SW480 (cell line): Measurements from ENCODE around the gene IQUB.
A peak's percentile ranks its signal among the peaks of the same experiment; 100 is the strongest.
"Not testable (repeated sequence)": the region's sequence is repeated elsewhere in the genome, so short reads cannot be mapped to it uniquely, and the experiment has no call there.

Experiments
- DNase-seq: peaks from one replicate; pipeline ENCODE4 v3.0.0-alpha.2; 2016; ENCODE audit warnings: low spot score

Gene IQUB

DNA sequence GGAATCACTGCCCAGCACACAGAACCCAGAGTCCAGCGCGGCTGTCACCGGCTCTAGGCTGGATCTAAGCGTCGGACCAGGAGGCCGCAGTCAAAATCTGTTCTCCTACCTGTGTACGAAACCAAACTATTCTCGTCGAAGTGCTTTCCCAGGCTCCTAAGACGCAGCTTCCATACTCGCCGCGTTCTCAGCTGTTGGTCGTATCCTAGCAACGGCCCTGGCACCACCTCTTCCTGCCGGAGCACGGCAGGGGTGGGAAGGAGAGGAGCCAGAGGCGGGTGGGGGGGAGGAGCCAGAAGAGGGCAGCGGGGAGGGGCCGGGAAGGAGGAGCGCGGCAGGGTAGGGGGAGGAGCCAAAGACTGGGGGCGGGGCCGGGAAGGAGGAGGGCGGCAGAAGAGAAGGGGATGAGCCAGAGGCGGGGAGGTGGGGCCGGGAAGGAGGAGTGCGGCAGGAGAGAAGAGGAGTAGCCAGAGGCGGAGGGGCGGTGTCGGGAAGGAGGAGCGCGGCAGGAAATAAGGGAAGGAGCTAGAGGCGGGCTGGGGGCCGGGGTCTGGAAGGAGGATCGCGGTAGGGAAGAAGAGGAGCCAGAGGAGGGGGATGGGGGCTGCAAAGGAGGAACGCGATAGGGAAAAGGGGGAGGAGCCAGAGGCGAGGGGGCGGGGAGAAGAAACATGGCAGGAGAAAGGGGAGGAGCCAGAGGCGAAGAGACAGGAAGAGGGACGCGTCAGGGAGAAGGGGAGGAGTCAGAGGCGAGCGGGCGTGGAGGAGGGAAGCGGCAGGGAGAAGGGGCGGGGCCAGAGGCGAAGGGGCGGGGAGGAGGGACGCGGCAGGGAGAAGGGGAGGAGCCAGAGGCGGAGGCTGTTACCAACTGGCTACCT is at the start of gene IQUB:
Gene IQUB (minus strand): TSS at position 213 of the 878 bp plus-strand sequence. CDS start 22,255 bp downstream, outside the sequence.
- peak; percentile 96 for DNase-seq

DNA sequence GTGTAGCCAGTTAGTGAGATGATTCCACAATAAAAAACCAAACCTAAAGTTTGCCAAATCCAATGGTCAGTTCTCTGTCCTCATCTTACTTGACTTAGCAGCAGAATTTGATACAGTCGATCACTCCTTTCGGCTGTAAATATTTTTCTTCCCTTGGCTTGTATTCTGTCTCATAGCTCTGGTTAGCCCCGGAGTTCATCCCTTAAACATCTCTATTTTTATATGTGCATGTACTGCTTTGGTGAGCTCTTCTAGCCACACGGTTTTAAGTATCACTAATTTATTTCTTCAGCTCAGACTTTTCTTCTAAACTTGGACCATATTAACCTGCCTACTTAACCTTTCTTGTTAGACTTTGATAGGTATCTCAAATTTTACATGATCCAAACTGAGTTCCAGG is 49.4 kb upstream of the IQUB start:
- DNase-seq, result no peak

DNA sequence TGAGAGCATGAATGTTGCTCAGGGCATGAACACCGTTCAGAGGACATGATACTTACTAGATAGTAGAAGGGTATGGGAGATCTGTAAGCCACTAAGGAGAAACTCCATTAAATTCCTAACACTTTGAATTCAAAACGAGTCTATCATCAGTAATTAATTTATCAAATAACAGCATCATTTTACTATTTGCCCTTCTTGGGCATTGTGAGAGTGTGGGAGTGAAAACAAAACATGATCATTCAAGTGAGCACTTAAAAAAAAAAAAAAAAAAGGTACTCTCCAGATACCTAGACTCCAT is 46.7 kb upstream of the IQUB start:
- no peak for DNase-seq

DNA sequence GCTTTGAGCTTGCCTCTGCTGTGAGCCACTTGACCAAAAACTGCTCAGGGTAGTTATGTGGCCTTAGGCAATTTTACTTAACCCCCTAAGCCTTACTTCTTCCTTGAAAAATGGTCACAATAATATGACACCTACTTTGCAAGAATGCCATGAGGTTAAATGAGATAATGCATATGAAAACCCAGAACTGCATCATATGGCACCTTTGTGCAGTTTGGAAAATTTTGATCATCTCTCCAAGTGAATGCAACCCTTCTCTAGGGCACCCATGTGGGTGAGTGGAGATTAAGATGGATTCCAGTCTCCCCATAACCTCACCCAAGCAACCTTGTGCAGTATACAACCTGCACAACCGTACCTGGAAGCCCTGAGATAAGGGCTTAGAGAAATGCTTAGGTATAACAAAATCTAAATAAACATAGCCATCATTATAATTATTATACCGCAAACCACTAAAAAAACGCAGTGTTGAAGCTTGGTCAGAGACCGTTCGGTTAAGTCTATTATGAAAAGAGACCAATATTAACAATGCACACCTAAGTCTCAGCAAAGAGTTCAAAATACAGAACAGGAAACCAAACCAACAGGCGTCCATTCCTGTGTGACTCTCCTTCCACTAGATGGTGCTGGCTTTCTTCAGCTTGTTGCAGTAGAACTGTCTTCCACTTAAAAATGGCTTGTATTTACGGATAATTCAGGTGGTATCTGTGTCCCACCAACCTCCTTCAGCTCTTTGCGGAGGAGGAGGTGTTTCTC is 46.2 kb upstream of the IQUB start:
- DNase-seq, result peak; percentile 74

DNA sequence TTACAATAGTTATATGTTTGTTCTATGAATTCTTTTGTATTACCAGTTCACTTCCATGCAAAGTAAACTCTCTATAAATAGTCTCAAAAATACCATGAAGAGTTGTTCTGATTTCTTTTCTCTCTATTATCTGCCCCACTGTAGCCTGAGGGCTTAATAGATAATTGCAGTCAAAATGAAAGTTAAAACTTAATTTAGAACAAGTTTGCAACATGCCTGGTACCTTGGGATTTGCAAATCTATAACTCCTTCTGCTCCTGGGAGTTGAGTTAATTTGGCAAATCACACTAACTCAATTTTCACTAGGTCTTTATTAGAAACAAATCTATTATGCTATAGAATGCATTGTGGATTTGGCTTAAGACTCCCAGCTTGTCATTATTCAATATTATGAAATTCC is 45.0 kb upstream of the IQUB start:
- DNase-seq, result no peak

DNA sequence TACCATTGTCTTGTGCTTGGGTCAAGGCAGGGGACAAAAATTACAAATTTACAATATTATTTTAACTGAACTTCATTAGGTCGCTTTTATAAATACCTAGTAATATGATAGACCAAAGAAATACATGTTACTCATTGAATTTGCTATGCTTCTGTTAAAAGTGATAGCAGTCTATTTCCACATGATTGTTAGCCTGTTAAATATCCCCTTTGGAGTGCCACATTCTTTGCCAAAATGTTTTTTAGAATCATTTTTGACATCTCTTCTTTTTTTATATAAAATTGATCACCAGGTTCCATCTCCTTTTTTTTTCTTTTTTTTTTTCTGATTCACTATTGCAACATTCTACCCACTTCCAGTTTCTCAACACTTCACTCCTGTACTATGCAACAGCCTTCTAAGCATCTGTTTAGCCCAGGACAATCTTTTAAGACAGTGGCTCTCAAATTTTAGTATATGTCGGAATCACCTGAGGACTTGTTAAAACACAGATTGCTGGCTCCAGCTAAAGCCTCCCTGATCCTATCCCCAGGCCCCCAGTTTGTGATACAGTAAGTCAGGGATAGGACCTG is 39.6 kb upstream of the IQUB start:
- no peak for DNase-seq

DNA sequence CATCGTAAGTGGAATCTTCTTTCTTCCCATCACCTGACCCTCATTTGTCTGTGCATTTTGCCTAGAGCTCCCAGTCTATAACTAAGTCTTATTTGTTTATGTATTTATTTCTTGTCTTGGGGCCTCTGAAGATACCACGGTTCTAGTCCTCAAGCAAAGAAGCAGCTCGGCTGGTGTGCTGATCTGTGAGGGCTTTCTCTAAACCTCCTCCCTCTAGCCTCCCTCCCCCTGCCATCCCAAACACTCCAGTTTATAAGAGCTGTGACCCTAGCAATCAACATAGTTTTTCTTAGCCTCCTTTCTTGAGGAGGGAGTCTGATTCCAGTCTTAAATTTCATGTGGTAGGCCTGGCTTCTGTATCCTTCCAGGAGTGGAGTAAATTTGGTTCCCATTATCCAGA is 38.9 kb upstream of the IQUB start:
- DNase-seq, result no peak

DNA sequence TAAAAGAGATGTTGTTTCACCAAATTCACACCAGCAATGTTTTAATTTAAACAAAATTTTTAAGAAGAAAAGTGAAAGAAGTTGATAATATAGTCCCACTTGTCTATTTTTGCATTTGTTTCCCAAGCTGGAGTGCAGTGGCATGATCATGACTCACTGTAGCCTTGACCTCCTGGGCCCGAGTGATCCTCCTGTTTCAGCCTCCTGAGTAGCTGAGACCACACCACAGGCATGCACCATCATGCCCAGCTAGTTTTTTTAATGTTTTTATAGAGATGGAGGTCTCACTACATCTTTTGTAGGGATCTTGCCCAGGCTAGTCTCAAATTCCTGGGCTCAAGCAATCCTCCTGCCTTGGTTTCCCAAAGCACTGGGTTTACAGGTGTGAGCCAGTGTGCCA is 37.3 kb upstream of the IQUB start:
- no peak for DNase-seq

DNA sequence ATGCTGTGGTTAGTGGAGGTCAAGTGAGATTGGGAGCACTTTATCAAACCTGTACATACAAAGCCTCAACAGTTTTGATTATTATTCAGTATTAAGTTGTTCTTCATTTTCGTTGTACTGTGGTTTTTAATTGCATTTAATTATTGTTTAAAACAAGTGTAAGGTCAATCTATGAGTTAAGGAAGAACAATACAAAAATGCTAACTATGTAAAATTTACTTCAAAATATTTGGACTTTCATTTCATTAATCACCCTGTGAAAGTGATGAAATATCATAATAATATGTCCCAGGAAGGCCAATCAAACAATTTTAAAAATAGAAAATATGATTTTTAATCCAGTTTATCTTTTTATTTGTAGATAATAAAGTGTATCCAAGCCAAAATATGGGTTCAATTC is 36.8 kb upstream of the IQUB start:
- DNase-seq, result no peak

DNA sequence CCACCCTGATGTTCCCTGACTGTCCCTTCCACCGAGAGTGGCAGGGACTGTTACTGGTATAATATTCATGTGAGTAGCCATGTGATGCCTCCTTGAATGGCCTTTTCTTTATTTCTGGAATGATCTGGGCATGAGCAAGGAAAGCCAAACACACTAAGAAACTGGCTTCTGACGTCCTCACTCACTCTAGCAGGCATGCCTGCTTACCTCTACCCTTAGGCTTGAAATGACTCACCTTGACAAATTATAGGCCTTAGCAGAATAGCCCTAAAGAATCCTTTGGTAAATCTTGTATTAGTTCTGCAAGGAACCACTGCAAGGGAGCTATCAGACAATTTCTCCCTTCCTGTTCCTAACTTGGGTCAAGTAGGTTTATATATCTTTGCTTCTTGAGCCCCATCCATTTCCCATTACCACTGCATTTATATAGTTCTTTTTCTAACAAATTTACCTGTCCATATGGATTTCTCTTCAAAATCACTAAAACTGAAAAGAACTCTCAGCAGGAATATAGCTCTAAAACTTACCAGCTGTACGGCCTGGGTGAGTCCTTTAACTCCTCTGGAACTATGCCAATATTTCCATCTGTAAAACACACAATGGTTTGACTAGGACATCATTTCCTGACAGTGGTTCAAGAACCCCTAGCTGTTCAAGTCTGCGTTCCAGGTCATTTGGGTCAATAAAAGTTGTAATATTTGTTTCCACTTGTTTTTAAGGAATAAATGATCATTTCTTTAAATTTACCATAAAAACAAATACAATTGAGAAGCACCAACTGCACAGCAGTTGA is 36.2 kb upstream of the IQUB start:
- DNase-seq, result no peak

DNA sequence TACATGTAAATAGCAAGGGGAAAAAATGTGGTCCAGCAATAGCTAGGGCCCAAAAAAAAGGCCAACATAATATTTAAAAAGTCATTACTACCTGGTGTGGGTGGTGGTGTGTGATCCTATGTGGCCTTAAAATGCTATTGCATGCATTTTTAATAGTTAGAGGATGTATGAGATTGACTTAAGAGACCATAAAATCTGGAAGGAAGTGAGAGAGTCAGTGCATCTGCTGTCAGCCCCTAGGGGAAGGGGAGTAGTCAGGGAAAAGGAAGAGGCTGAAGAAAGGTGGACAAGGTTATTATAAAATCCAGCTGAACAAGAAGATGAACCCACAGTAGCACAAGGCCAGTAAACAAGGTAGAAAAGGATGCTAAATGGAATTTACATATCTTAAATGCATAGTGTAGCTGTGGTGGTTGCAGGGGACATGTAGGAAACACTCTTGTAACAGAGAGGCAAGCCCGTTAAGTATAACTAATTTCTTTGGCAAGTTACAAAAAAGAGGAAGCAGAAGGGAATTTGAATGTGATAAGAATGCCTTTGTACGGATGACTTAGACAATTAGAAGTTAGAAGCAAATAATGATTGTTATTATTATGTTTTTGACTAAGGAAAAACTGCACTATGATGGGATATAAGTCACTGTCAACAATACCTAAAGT is 35.1 kb upstream of the IQUB start:
- no peak for DNase-seq

DNA sequence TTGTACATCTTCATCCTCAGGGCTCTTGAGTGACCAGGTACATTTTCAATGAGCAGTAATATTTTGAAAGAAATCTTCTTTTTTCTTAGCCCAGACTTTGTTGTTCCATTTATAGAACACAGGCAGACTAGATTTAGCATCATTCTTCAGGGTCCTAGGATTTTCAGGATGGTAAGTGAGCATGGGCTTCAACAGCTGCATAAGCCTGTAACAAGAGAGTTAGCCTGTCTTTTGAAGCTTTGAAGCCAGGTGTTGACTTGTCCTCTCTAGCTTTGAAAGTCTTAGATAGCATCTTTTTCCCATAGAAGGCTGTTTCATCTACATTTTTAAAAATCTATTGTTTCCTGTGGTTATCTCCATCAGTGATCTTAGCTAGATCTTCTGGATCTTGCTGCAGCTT is 27.7 kb upstream of the IQUB start:
- DNase-seq, result no peak

DNA sequence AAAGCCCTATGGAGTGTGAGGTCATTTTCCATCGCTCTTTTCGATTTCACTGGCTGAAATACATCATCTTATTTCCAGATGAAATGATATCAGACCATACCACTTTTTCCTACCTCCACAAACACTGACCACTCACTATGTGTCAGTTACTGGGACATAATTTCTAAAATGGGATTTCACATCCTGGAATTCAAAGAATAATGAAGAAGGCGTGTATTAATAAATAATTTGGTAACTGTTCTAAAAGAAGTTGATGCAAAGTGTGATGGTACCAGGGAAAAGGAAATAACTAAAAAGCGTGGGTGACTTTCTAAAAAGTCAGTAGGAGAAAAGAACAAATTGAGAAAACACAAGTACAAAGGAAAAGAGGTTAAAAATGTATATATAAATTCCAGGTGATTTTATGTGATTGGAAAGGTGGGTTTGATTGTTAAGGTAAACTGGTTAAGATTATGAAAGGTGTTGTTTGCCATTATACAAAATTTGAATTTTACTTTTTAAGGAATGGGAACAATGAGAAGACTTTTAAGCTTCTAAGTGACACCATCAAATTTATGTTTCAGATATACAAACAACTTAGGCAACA is 24.0 kb upstream of the IQUB start:
- no peak for DNase-seq

DNA sequence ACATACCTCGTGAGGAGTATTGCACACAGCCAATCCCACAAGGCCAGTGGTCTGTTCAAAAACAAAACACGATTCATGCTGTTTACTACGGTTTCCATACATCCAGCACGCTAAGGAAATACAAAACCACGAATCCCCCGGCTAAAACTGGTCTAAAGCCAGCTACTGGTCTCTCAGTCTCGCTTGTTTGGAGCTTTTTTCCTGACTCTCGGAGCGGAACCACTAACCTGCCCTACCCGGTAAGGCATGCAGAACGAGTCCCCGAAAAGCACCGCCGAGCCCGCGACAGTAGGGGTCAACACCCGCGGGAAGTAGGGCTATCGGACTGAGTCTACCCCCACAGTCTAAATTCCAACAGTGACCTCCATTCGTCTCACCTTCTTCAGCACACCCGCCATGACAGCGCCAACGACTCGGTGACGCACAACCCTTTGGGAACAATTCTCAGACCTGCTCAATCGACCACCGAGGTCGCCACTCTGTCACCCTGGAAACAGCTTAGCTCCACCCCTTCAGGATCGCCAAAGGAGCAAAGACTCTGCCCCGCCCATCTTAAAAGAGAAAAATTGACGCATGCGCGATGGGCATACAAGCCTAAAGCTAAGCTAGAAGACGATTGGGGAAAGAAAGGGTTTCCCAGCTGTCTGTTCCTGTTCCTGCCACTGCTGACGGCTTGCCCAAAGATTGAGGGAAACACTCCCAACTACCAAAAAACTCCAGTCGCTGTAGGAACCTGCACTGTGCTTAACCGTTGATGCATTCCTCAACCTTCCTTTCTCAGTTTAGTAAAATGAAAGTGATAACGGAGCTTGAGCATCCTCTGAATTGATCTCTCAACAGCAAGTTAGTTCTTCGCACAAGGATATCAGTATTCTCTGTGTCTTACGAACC is 23.2 kb upstream of the IQUB start, which contains the start of gene NDUFA5:
Gene NDUFA5 (minus strand): TSS at position 421 of the 891 bp plus-strand sequence. CDS start 23 bp downstream, at position 398.
- DNase-seq, result peak; percentile 98

DNA sequence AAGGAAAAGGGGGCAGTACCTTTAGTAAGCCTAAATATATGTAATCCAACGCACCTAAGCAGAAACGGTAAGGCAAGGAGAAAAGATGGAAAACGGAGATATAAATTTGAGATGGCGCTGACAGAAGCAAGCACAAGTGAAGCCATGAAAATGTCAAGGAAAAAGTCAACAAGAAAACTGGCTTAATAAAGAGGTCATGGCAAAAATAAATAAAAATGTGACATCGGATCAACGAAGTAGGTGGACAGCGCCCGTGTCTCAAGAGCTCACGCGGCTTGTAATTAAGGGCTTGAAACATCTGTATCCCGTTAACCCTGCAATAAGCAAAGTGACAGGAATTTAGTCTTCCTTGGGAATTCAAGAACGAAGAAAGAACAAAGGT is 22.6 kb upstream of the IQUB start:
- no peak for DNase-seq

DNA sequence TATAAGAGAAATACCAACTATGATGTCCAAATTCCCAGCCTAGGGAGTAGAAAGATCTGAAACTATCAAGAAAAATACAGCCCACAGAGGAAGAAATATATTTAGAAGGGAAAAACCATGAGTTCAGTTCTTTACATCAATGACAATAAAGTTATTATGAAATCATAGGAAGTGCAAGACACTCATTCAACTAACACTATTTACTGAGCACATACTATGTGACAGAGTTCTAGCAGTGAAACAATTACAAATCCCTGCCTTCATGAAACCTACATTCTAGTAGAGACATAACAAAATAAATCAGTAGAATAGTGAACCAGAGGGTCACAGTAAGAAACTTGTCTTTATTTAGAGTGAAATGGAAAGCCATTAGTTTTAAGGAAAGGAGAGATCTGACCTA is 21.1 kb upstream of the IQUB start:
- DNase-seq, result no peak

DNA sequence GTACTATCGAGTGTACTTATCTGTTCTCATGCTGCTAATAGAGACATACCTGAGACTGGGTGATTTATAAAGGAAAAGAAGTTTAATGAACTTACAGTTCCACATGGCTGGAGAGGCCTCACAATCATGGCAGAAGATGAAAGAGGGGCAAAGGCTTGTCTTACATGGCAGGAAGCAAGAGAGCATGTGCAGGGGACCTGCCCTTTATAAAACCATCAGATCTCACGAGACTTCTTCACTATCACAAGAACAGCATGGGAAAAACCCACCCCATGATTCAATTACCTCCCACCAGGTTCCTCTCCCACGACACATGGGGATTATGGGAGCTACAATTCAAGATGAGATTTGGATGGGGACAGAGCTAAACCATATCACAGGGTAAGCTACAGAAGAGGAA is 18.8 kb upstream of the IQUB start:
- no peak for DNase-seq

DNA sequence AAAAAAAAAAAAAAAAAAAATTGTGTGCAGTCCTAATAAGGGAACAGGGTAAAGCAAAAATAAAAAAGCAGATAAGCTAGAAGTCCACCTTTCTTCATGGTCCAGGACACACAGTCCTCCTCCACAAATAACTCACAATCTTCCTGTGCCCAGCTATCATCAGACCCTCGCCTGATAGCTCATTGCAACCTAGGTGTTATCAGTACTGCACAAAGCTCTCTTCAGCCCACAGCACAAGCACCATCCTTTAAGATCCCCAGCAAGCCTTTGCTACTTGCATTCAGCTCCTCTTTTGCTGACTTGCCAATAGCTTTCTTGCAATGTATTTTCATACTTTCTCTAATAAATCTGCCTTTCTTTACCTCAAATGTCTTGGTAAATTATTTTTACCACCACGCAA is 18.2 kb upstream of the IQUB start:
- no peak for DNase-seq

DNA sequence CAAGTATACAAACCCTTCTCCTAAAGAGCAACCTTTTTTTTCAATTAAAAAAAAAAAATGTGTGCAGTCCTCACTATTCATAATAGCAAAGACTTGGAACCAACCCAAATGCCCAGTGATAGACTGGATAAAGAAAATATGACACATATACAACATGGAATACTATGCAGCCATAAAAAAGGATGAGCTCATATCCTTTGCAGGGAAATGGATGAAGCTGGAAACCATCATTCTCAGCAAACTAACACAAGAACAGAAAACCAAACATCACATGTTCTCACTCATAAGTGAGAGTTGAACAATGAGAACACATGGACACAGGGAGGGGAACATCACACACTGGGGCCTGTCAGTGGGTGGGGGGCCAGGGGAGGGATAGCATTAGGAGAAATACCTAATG is 17.7 kb upstream of the IQUB start:
- DNase-seq, result not testable (repeated sequence)

DNA sequence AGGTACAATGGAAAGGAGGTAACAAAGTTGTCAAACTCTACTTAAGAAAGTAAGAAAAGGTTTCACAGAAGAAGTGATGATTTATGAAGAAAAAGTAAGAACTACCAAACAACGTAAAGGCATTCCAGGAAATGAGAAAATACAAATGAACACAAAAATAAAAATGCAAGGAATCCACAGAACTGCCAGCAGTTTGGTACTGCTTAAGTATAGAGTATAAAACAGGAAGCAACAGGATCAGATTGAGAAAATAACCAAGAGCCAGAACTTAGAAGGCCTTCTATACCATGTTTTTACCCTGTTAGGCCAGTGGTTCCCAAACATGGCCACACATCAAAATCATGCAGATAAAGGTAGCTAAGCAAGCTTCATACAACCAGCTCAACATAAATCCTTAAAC is 14.0 kb upstream of the IQUB start:
- no peak for DNase-seq
